Amygdala (tissue), 56 donors: ENCODE data around the gene PRPH.

Experiments used
- DNase-seq, 56 donors: peaks; one replicate each; lab custom pipeline; 2025; lab: John Stamatoyannopoulos, UW

The PRPH gene

GRCh38 chr12:49342914-49343731 lies 48.2 kb downstream of the PRPH start:
- DNase-seq, result peak in 6 of 56 donors; percentile 27 to 56 (median 38)

GRCh38 chr12:49344486-49345050 lies 49.6 kb downstream of the PRPH start:
- no peak for DNase-seq

- peak in 5 of 56 donors; percentile 16 to 47 (median 36) for DNase-seq
These were observed 50.3 kb downstream of the PRPH start for GRCh38 chr12:49345051-49345824.

- peak in 1 of 56 donors; percentile 28 for DNase-seq
These were observed 51.1 kb downstream of the PRPH start for GRCh38 chr12:49345825-49346658.

- peak in 2 of 56 donors; percentile 7 to 13 for DNase-seq
These were observed 51.8 kb downstream of the PRPH start, which contains the start of gene DNAJC22 for GRCh38 chr12:49346659-49347310. TSS of gene DNAJC22 (plus strand) at chr12:49346888. CDS start at chr12:49348873, 1,985 bp downstream.

- peak in 55 of 56 donors; percentile 26 to 95 (median 80) for DNase-seq
These were observed 52.6 kb downstream of the PRPH start for GRCh38 chr12:49347311-49348193.
